DMS79 treated with DMSO at 0.1 percent for 48 hours (cell line): ENCODE data around the gene ASL.
"Not testable (repeated sequence)": the region's sequence is repeated elsewhere in the genome, so short reads cannot be mapped to it uniquely, and the experiment has no call there.

Experiments used
- DNase-seq: peaks from one replicate; lab custom pipeline; 2025; lab: John Stamatoyannopoulos, UW

Gene ASL

GRCh38 chr7:66076462-66077329 lies 1.1 kb downstream of the ASL start:
- DNase-seq: no peak

DNA sequence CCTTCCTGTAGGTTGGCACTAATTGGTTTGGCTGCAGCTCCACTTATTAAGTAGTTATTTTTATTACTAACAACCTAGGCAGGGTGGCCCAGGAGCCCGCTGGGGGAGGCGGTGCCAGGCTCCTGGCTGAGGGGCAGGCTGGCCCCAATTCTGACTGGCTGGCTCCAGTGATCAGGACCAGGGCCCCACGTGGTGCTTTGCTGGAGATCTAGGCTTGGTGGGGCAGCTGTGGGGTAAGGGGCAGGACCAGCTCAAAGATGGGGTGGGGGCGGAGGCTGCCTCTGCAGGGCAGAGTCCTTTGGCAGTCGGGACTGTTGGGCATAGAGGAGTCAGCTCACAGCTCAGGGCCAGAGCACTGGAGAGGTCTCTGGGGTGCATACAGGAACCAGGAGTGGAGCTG lies 2.4 kb downstream of the ASL start:
- no peak for DNase-seq

GRCh38 chr7:66082083-66082482 lies 6.5 kb downstream of the ASL start:
- DNase-seq: no peak

DNA sequence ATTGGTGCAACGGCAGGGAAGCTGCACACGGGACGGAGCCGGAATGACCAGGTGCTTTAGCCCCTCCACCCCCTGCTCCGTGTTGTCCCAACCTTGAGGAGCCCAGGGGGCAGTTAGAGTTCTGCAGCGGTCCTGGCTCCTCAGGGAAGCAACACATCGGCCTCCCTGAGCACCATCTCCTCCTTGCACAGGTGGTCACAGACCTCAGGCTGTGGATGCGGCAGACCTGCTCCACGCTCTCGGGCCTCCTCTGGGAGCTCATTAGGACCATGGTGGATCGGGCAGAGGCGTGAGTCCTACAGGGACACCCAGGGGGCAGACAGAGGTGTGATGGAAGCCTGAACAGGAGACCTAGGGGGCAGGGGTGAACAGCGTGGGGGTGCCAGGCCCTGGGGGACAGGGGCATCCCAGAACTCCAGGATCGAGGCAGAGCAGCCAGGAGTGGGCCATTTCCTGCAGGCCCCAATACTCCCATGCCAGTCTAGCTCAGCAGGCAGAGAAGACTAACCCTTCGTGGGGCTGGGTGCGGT lies 7.3 kb downstream of the ASL start:
- no peak for DNase-seq

GRCh38 chr7:66083677-66084076 lies 8.1 kb downstream of the ASL start:
- DNase-seq: no peak

DNA sequence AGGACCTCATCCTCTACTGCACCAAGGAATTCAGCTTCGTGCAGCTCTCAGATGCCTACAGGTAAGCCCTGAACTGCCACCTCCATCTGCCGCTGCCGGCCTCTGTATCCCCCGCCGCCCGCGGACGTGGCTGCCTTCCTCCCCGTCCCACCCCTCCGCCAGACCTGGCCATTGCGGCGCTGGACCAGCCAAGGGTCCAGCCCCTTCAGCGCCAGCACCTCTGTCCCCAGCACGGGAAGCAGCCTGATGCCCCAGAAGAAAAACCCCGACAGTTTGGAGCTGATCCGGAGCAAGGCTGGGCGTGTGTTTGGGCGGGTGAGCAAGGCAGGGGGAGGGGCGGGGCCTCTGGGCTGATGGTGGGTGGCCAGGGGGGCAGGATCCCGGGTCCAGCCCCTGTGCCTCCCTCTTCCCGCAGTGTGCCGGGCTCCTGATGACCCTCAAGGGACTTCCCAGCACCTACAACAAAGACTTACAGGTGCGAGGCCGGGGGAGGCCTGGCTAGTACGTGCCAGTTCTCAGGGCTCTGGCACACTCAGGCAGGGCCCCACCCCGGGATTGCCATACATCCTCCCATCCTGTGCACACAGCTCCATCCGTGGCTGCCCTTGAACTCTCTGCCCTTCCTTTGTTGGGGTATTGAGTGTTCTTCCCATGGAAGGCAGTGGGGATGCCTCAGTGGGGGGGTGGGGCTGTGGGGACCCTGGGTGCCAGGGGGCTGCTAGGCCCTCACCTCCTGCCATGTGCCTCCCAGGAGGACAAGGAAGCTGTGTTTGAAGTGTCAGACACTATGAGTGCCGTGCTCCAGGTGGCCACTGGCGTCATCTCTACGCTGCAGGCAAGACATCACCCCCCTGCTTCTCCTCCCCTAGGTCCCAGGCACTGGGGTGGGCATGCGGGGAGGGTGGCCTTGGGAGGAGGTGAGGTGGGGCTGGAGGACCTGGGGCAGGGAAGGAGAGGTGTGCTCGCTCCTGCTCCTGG lies 13.5 kb downstream of the ASL start:
- no peak for DNase-seq

DNA sequence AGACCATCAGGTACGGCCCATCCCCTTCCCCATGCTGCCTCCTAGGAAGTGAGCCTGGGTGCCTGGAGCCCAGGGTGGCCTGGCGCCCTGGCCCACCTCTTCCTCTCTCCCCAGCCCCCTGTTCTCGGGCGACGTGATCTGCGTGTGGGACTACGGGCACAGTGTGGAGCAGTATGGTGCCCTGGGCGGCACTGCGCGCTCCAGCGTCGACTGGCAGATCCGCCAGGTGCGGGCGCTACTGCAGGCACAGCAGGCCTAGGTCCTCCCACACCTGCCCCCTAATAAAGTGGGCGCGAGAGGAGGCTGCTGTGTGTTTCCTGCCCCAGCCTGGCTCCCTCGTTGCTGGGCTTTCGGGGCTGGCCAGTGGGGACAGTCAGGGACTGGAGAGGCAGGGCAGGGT lies 17.0 kb downstream of the ASL start:
- no peak for DNase-seq

DNA sequence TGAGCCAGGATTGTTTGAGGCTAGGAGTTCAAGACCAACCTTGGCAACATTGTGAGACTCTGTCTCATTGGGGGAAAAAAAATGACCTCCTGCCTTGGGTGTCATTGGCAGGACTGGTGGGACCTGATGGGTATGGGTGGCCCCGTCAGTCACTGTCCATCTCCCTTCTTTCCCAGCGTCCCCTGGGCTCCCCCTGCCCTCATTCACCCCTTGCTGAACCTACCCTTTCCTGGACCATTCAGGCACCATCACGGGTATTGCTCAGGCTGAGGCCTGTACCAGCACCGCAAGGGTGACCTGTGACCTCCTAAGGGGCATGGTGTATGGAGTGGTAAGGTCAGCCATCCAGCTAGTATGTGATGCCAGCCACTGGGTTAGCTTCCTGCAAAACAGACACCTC lies 19.4 kb downstream of the ASL start:
- DNase-seq: no peak

DNA sequence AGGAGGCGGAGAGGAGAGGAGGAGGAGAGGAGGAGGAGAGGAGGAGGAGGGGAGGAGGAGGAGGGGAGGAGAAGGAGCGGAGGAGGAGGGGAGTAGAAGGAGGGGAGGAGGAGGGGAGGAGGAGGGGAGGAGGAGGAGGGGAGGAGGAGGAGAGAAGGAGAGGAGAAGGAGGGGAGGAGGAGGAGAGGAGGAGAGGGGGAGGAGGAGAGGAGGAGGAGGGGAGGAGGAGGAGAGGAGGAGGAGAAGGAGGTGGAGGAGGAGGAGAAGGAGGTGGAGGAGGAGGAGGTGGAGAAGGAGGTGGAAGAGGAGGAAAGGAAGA lies 23.6 kb downstream of the ASL start:
- DNase-seq: no peak

DNA sequence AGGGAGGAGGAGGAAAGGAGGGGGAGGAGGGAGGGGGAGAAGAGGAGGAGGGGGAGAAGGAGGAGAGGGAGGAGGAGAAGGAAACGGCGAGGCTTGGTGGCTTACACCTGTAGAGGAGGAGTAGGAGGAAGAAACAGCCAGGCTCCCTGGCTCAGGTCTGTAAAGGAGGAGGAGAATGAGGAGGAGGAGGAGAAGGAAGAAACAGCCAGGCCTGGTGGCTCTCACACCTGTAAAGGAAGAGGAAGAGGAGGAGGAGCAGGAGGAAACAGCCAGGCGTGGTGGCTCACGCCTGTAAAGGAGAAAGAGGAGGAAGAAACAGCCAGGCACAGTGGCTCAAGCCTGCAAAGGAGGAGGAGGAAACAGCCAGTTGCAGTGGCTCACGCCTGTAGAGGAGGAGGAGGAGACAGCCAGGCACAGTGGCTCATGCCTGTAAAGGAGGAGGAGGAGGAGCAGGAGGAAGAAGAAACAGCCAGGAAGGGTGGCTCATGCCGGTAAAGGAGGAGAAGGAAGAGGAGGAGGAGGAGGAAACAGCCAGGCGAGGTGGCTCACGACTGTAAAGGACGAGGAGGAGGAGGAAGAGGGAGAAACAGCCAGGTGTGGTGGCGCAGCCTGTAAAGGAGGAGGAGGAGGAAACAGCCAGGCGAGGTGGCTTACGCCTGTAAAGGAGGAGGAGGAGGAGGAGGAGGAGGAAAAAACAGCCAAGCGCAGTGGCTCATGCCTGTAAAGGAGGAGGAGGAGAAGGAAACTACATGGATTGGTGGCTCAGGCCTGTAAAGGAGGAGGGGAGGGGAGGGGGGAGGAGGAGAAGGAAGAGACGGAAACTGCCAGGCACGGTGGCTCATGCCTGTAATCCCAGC lies 24.2 kb downstream of the ASL start:
- DNase-seq: peak; percentile 75

GRCh38 chr7:66100408-66101050 lies 24.9 kb downstream of the ASL start:
- no peak for DNase-seq

- DNase-seq: not testable (repeated sequence)
Measured at GRCh38 chr7:66102168-66102567, 26.5 kb downstream of the ASL start.

GRCh38 chr7:66103994-66104393 lies 28.4 kb downstream of the ASL start:
- not testable (repeated sequence) for DNase-seq

DNA sequence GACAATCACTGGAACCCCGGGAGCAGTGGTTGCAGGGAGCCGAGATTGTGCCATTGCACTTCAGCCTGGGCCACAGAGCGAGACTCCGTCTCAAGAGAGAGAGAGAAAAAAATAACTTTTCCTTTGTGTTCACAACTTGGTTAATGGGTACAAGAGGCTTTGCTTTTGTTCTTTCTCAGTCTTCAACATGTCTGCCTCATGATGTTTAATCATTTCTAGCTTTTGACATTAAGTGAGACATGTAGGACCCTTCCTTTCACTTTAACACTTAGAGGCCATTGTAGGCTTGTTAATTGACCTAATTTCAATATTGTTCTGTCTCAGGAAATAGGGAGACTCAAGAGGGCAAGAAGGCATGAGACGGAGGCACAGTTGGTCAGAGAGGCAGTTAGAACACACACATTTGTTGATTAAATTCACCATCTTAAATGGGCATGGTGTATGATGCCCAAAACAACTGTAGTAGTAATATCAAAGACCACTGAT lies 29.7 kb downstream of the ASL start:
- no peak for DNase-seq

- not testable (repeated sequence) for DNase-seq
Measured at GRCh38 chr7:66108410-66108809, 32.8 kb downstream of the ASL start.

DNA sequence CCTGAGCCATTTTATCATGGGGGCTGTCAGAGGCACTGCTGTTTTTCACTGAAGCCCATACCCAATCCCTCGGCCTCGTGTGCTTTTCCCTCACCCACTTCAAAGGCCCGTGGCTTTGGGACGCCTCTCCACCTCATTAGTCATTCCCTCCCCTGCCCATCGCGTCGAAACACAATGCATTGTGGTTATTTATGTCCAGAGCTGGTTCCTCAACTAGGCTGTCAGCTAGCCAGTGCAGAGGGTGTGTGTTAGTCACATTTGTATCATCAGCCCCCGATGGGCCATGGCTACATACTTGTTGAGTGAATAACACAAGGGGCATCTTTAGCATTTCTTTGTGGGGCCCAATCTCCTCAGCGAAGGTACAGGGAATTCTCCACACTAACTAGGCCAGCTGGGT lies 35.2 kb downstream of the ASL start:
- no peak for DNase-seq

DNA sequence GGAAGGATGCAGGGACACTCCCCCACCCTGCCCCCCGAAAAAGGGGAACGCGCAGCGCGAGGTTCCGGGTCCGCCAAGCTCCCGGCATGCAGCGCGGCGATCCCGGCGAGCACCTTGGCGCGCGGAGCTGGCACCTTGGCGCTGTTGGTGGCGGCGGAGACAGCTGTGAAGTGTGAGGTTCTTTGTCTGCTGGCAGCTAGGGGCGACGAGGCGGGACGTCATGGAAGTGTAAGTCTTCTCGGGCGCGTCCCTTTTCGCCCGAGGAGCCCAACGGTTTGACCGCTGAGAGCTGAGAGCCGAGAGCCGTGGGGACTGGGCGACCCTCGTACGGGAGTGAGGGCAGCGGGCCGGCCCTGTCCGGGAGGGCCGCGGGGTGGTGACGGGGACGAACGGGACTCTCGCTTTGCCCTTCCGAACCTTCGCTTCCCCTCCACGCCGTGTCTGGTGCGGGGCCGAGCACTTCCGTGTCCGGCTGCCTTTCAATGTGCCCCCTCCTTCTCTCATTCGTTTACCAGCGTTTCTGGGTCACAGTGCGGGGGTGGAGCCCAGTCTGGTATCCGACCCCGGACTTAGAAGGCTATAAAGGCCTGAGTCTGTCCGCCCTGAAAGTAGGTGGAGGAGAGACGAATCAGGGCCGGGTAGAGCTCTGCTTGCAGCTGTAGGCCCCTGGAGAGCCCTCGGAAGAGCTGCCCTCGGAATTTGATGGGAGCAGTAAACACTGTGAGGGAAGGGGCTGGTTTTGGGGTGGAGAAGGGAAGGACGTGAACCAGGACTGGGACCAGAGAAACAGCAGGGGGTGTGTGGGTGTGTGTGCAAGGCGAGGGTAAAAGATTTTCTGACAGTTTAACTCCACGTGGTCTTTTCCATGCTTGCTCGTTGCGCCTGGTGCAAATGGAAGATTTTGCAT lies 39.4 kb downstream of the ASL start, which contains the start of gene CRCP:
TSS of gene CRCP (plus strand) at position 105 of the 907 bp plus-strand sequence. CDS start at position 221, 116 bp downstream.
- peak; percentile 52 for DNase-seq

DNA sequence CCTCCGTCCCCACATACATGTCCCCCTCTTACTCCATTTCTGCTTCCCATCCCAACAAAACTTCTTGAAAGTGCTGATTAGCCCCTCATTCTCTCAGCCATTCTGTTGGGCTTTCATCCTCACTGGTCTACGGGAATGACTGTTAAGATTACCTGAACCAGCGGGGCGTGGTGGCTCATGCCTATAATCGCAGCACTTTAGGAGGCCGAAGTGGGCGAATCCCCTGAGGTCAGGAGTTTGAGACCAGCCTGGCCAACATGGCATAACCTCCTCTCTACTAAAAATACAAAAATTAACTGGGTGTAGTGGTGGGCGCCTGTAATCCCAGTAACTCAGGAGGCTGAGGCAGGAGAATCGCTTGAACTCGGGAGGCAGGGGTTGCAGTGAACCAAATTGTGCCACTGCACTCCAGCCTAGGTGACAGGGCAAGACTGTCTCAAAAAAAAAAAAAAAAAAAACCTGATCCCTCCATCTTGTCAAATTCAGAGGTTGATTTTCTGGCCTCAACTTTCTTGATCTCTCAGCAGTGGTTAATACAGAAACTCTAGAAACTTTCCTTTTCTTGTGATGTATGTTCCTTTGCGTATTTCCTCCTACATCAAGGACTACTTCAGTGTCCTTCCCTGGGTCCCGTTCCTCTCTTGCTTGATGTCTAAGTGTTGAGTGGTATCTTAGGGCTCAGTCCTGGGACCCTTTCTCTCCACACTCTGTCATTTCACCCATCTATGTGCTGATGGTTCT lies 41.2 kb downstream of the ASL start:
- not testable (repeated sequence) for DNase-seq

- DNase-seq: no peak
Measured at GRCh38 chr7:66118603-66119002, 43.0 kb downstream of the ASL start.
